Muscle layer of colon (tissue), 2 donors: ENCODE measurements around the gene PPP6C.

Experiments
- H3K27ac ChIP-seq: one replicate; pipeline ENCODE4 v1.7.0; 2013; ENCODE audit warnings: low read depth, mild to moderate bottlenecking, low read length, moderate library complexity
- H3K27me3 ChIP-seq, 2 donors: one replicate each; pipeline ENCODE4 v1.7.0; 2013; ENCODE audit warnings: low read length in 2 of 2, mild to moderate bottlenecking in 2 of 2; ENCODE audit not compliant: insufficient read depth in 2 of 2, control insufficient read depth in 1 of 2
- H3K36me3 ChIP-seq: one replicate; pipeline ENCODE4 v1.7.0; 2013; ENCODE audit warnings: mild to moderate bottlenecking, low read length; ENCODE audit not compliant: insufficient read depth
- H3K4me1 ChIP-seq: one replicate; pipeline ENCODE4 v1.7.0; 2013; ENCODE audit warnings: mild to moderate bottlenecking, low read length; ENCODE audit not compliant: insufficient read depth
- H3K4me3 ChIP-seq, 2 donors: one replicate each; pipeline ENCODE4 v1.7.0; 2013; ENCODE audit warnings: low read length in 2 of 2, low read depth in 1 of 2, mild to moderate bottlenecking in 1 of 2, moderate library complexity in 1 of 2
- H3K9ac ChIP-seq: one replicate; pipeline ENCODE4 v1.7.0; 2013; ENCODE audit warnings: low read length
- H3K9me3 ChIP-seq: one replicate; pipeline ENCODE4 v1.7.0; 2013; ENCODE audit warnings: mild to moderate bottlenecking, low read length
- donor health status: abdominal sarcoma.
- donor health status: Adenocarcinoma of cecum.

The PPP6C gene

DNA sequence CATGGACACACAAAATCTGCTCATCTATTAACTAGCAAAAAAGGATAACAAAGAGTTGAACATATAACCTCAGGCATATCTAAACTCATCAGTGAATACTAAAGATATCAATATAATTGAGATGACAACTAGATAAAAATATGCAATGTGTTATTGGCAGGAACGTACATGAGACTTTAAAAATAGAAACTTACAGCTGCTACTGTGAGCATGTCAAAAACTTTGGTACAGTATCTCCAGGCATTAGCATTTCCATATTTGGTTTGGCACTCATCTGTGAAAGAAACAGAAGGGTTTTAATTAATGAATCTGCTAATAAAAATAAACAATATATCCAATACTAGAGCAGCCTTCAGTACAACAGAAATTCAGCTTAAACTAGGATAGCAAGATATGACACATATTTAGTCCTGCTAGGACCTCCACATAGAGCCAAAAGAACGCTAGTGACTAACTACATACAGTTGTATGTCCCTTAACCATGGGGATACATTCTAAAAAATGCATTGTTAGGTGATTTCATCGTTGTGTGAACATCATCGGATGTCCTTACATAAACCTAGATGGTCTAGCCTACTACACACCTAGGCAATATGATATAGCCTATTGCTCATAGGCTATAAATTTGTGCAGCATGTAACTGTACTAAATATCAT, 35.8 kb downstream of the PPP6C start:
- Histone ChIP-seq H3K27me3 (no peaks in the 10 kb centered on the region), H3K36me3 (peaks cover 36% of the 10 kb centered on the region), H3K4me1 (no peaks in the 10 kb centered on the region), H3K4me3 (no peak overlapping the region), H3K9me3 (no peaks in the 10 kb centered on the region), H3K27ac (no peak overlapping the region), H3K9ac (no peak overlapping the region)

DNA sequence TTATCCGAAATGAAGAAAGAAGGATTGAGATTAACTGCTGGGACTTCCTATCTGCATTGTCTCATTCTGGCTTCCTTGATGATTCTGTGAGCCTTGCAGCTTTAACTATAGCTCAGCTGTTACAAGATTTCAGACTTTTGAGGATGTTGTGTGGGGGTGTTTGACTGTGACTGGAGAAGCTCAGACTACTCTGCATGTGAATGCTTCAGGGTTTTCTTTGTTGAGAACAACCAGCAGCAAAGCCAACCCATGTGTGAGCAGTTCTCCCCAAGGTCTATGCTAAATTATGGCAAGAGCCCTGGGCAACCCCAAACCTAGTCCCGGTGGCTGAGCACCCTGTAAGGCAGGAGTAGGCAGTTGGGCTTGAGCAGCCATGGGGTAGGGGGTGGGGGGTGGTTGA, 37.9 kb downstream of the PPP6C start:
- Histone ChIP-seq H3K27me3 (no peaks in the 10 kb centered on the region), H3K36me3 (peaks cover 36% of the 10 kb centered on the region)

DNA sequence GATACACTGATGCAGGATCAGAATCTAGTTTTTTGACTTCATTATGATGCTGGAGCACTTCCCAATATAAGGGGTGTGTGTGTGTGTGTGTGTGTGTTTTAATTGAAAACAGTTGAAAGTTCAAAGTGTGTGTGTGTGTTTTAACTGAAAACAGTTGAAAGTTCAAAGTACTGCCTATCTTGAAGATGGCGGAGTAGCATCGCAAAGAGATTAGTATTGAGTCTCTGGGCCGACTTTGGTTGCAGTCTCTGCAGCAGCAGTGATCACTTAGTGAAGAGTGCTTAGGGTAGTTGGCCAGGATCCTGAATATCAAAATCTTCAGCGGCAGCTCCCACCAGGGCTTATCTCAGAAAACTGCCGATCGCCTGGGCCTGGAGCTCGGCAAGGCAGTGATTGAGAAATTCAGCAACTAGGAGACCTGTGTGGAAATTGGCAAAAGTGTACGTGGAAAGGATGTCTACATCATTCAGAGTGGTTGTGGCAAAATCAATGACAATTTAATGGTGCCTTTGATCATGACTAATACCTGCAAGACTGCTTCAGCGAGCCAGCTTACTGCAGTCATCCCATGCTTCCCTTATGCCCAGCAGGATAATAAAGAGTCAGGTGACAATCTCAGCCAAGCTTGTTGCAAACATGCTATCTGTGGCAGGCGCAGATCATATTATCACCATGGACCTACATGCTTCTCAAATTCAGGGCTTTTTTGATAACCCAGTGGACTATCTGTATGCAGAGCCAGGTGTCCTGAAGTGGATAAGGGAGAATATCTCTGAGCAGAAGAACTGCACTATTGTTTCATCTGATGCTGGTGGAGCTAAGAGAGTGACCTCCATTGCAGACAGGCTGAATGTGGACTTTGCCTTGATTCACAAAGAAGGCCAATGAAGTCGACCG, 39.0 kb downstream of the PPP6C start:
- Histone ChIP-seq H3K9ac (no peak overlapping the region), H3K4me1 (peaks cover 10% of the 10 kb centered on the region), H3K9me3 (no peaks in the 10 kb centered on the region), H3K36me3 (peaks cover 36% of the 10 kb centered on the region), H3K27me3 (no peaks in the 10 kb centered on the region), H3K27ac (no peak overlapping the region), H3K4me3 (no peak overlapping the region)

More for the DNA sequence above, 37.9 kb downstream of the PPP6C start:
- Histone ChIP-seq H3K27ac (no peak overlapping the region), H3K9me3 (no peaks in the 10 kb centered on the region), H3K4me3 (no peak overlapping the region), H3K9ac (no peak overlapping the region), H3K4me1 (peaks cover 7% of the 10 kb centered on the region)

- no peaks in the 10 kb centered on the region for H3K27me3 ChIP-seq
- H3K36me3 ChIP-seq, result peaks cover 24% of the 10 kb centered on the region
- no peak overlapping the region for H3K4me3 ChIP-seq
- H3K9me3 ChIP-seq, result no peaks in the 10 kb centered on the region
- peaks cover 15% of the 10 kb centered on the region for H3K4me1 ChIP-seq
- H3K9ac ChIP-seq, result no peak overlapping the region
- H3K27ac ChIP-seq, result no peak overlapping the region
These were observed 42.1 kb downstream of the PPP6C start for GRCh38 chr9:125147401-125147951.

- no peaks in the 10 kb centered on the region for H3K27me3 ChIP-seq
- no peak overlapping the region for H3K4me3 ChIP-seq
- no peaks in the 10 kb centered on the region for H3K9me3 ChIP-seq
- no peak overlapping the region for H3K9ac ChIP-seq
- peak overlapping the region; percentile 53 for H3K27ac ChIP-seq
- peaks cover 12% of the 10 kb centered on the region for H3K36me3 ChIP-seq
- peaks cover 17% of the 10 kb centered on the region for H3K4me1 ChIP-seq
These were observed 43.4 kb downstream of the PPP6C start for GRCh38 chr9:125146247-125146646.

- no peak overlapping the region for H3K4me3 ChIP-seq
- no peak overlapping the region for H3K27ac ChIP-seq
- no peak overlapping the region for H3K9ac ChIP-seq
- peaks cover 3% of the 10 kb centered on the region for H3K36me3 ChIP-seq
- H3K27me3 ChIP-seq, result no peaks in the 10 kb centered on the region
- no peaks in the 10 kb centered on the region for H3K9me3 ChIP-seq
- peaks cover 19% of the 10 kb centered on the region for H3K4me1 ChIP-seq
These were observed 44.2 kb downstream of the PPP6C start for GRCh38 chr9:125145425-125145824.

GRCh38 chr9:125143377-125144090, 46.1 kb downstream of the PPP6C start, which contains the start of gene SCAI:
Gene SCAI, minus strand, starts transcription at chr9:125143528. Its CDS starts 91 bp downstream, at chr9:125143437.
- Histone ChIP-seq H3K27me3 (no peaks in the 10 kb centered on the region), H3K27ac (peak within 1 kb of the TSS; percentile 40), H3K4me1 (peaks cover 19% of the 10 kb centered on the region), H3K9me3 (no peaks in the 10 kb centered on the region), H3K36me3 (no peaks in the 10 kb centered on the region), H3K4me3 (peak within 1 kb of the TSS; percentile 54 to 62), H3K9ac (peak within 1 kb of the TSS; percentile 31)

DNA sequence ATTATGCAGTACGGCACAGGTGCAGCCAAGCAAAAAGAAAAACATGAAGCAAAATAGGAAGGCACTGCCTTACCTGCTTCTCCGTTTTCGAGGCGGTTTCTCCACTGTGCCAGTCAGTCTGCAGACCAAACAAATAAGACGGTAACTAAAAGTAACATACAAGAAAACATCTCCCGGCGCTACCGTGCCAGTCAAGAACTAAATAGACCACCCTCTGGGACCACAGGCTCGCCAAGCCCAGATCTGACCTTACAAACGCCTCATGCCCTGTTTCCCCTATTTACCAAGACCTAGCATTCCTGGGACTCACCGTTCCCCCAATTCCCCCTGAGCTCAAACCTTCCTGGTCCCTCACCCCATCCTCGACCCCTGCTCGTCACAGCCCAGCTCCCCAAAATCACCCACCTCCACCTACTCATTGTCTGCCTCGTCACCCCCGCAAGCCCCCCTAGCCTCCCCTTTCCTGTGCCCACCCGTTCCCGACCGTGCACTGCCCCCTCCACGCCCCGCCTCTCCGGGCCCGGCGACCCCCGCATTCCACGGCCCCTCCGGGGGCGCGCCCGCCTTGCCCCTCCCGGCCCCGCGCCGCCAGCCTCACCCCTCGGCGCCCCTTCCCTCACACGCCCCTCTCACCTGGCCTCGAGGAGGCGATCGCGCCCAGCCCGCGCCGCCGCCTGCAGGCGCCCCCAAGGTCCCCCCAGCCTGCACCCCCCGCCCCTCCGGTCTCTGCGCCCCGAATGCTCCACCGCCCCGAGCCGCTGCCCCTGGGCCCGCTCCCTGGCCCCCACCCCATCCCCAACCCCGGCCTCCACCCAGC, 46.8 kb downstream of the PPP6C start:
- Histone ChIP-seq H3K4me1 (peaks cover 19% of the 10 kb centered on the region), H3K27me3 (no peaks in the 10 kb centered on the region), H3K9me3 (no peaks in the 10 kb centered on the region), H3K36me3 (no peaks in the 10 kb centered on the region), H3K9ac (no peak overlapping the region), H3K27ac (peak overlapping the region; percentile 40), H3K4me3 (peak overlapping the region; percentile 52 to 62)

GRCh38 chr9:125141751-125142150, 47.9 kb downstream of the PPP6C start:
- Histone ChIP-seq H3K27ac (no peak overlapping the region), H3K9ac (no peak overlapping the region), H3K4me3 (no peak overlapping the region), H3K27me3 (no peaks in the 10 kb centered on the region), H3K36me3 (no peaks in the 10 kb centered on the region), H3K4me1 (peaks cover 12% of the 10 kb centered on the region), H3K9me3 (no peaks in the 10 kb centered on the region)

DNA sequence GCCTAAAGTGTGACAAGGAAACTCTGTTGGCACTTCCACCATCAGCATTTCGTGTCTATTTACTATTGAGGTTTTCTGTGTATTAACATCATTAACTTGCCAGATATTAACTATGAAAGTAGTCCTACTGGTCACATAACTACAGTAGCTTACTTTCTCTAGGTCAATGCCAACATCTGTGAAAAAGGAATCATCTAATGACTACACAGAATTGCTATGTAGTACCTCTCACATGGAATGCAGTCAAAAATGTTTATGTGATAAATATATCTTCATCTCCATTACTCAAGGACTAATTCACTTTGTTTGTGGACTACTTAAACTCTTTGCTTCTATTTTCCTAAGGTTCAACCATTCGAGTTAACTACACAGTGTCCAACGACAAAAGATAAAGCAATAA, 48.4 kb downstream of the PPP6C start:
- H3K27ac ChIP-seq, result no peak overlapping the region
- H3K27me3 ChIP-seq, result no peaks in the 10 kb centered on the region
- no peak overlapping the region for H3K4me3 ChIP-seq
- H3K36me3 ChIP-seq, result no peaks in the 10 kb centered on the region
- no peak overlapping the region for H3K9ac ChIP-seq
- H3K4me1 ChIP-seq, result peaks cover 9% of the 10 kb centered on the region
- no peaks in the 10 kb centered on the region for H3K9me3 ChIP-seq
